OCI-LY7 (cell line): ENCODE data around the gene MAIP1. TPM values are rescaled to one million over a fixed set of nuclear protein-coding genes. Genes with fewer than 3 reads are reported as not detected.

Experiments
- BruUV-seq: library from RNA; stranded (reverse); fragments of 400-500 nt; replicated peaks from 2 replicates; lab custom pipeline; 2021; lab: Mats Ljungman, UMichigan
- CTCF ChIA-PET: fragments of 300-600 bp; sonication (Branson Sonifier 250); formaldehyde crosslinking; loops from one replicate; lab custom pipeline; 2022; ENCODE audit warnings: antibody characterized with exemption; ENCODE audit not compliant: unreplicated experiment; lab: Charles Lee
- POLR2A ChIA-PET: fragments of 300-600 bp; sonication (Branson Sonifier 250); formaldehyde crosslinking; loops from one replicate; lab custom pipeline; 2022; ENCODE audit warnings: antibody characterized with exemption; lab: Charles Lee
- DNase-seq: peaks from one replicate; pipeline ENCODE4 v3.0.0-alpha.2; 2015; ENCODE audit warnings: low spot score
- H2AFZ ChIP-seq: fragments of 200-600 bp; sonication (generic), shearing (Covaris generic); 2 replicates; pipeline ENCODE4 v1.6.1; 2014; ENCODE audit warnings: mild to moderate bottlenecking, antibody characterized with exemption, low read length, moderate library complexity
- H3K27ac ChIP-seq: fragments of 200-600 bp; sonication (generic); 2 replicates; pipeline ENCODE4 v1.5.1; 2014; ENCODE audit warnings: mixed run types, low read depth, mild to moderate bottlenecking, moderate library complexity, low read length, inconsistent platforms; ENCODE audit not compliant: poor library complexity, severe bottlenecking
- H3K36me3 ChIP-seq: fragments of 200-600 bp; sonication (generic); 2 replicates; pipeline ENCODE4 v1.6.1; 2014; ENCODE audit warnings: mild to moderate bottlenecking, antibody characterized with exemption, low read length, moderate library complexity, mixed read lengths; ENCODE audit not compliant: insufficient read depth
- H3K4me1 ChIP-seq: fragments of 200-600 bp; sonication (generic); 2 replicates; pipeline ENCODE4 v1.5.1; 2014; ENCODE audit warnings: mild to moderate bottlenecking, low read length; ENCODE audit not compliant: insufficient read depth, poor library complexity, severe bottlenecking
- H3K4me2 ChIP-seq: fragments of 200-600 bp; sonication (generic); 2 replicates; pipeline ENCODE4 v1.6.1; 2014; ENCODE audit warnings: mild to moderate bottlenecking, low read length
- H3K4me3 ChIP-seq: fragments of 200-600 bp; sonication (generic); 2 replicates; pipeline ENCODE4 v1.5.1; 2014; ENCODE audit warnings: mild to moderate bottlenecking, low read depth, low read length; ENCODE audit not compliant: poor library complexity, severe bottlenecking
- H3K79me2 ChIP-seq: fragments of 200-600 bp; sonication (generic); 2 replicates; pipeline ENCODE4 v1.6.1; 2016; ENCODE audit warnings: low read depth, mild to moderate bottlenecking, low read length, moderate library complexity, mixed read lengths; ENCODE audit not compliant: insufficient read depth
- H3K9me2 ChIP-seq: fragments of 200-600 bp; sonication (generic); 2 replicates; pipeline ENCODE4 v1.6.1; 2016; ENCODE audit warnings: mild to moderate bottlenecking, low read length, mixed read lengths; ENCODE audit not compliant: insufficient read depth
- H3K9me3 ChIP-seq: fragments of 200-600 bp; sonication (generic); 2 replicates; pipeline ENCODE4 v1.6.1; 2014; ENCODE audit warnings: mild to moderate bottlenecking, mixed run types, low read length, mixed read lengths
- H4K20me1 ChIP-seq: fragments of 200-600 bp; sonication (generic); 2 replicates; pipeline ENCODE4 v1.6.1; 2014; ENCODE audit warnings: mild to moderate bottlenecking, antibody characterized with exemption, low read length, moderate library complexity, mixed read lengths; ENCODE audit not compliant: insufficient read depth
- CTCF ChIP-seq: fragments of 200-600 bp; sonication (generic); conservative IDR thresholded peaks from 2 replicates; pipeline ENCODE4 v1.5.1; 2014; ENCODE audit warnings: mild to moderate bottlenecking, antibody characterized with exemption, low read length, moderate library complexity, mixed read lengths
- EZH2phosphoT487 ChIP-seq: fragments of 200-600 bp; sonication (generic); IDR thresholded peaks from 2 replicates; pipeline ENCODE4 v1.6.1; 2018; ENCODE audit warnings: low read depth, borderline replicate concordance, mild to moderate bottlenecking, mixed run types, antibody characterized with exemption, low read length, moderate library complexity, mixed read lengths
- intact Hi-C: fragments of 100-400 bp; cut with micrococcal nuclease; formaldehyde crosslinking; loops from one replicate; pipeline ENCODE4 v1.10.0; 2022; ENCODE audit not compliant: unreplicated experiment
- total RNA-seq, 2 experiments: library from RNA; depleted of rRNA in 1 of 2; stranded (reverse); fragments of >200 nt in 1 of 2; shearing (Covaris generic) in 1 of 2; gene quantifications; 2 replicates each; pipeline ENCODE4 v1.2.3, GENCODE V29; 2014 to 2022

The MAIP1 gene
- total RNA-seq, 2 experiments from 2014 or later, result 25.3 to 29.8 TPM

- Histone ChIP-seq H3K9me3 (0 out of 2 replicates have a peak, but pooled peaks cover 5% of the 10 kb centered on the region), H3K4me3 (no peak overlapping the region), H3K36me3 (no peaks in the 10 kb centered on the region), H3K9me2 (no peaks in the 10 kb centered on the region), H3K27ac (no peak overlapping the region), H3K4me2 (no peak overlapping the region), H2AFZ (no peak overlapping the region), H3K4me1 (no peaks in the 10 kb centered on the region), H3K79me2 (no peaks in the 10 kb centered on the region), H4K20me1 (no peaks in the 10 kb centered on the region)
- CTCF ChIA-PET, result no interaction called here
- intact Hi-C loops, result no loop called here
- POLR2A ChIA-PET, result interaction anchor here (0.6 kb wide), 1 partner anchor 1521 kb away, joined by 4 read pairs; no protein-coding TSS in a partner anchor
- TF ChIP-seq CTCF (no peak), EZH2phosphoT487 (no peak)
- no TSS peak for BruUV-seq
- no peak for DNase-seq
Measured at GRCh38 chr2:200003444-200003843, 48.1 kb downstream of the MAIP1 start.

GRCh38 chr2:200005675-200006074 is 50.3 kb downstream of the MAIP1 start:
- H3K79me2 ChIP-seq, result no peaks in the 10 kb centered on the region
- POLR2A ChIA-PET, result no interaction called here
- no peak overlapping the region for H3K27ac ChIP-seq
- no peaks in the 10 kb centered on the region for H3K36me3 ChIP-seq
- H3K4me3 ChIP-seq, result no peak overlapping the region
- no peak overlapping the region for H2AFZ ChIP-seq
- no peak for DNase-seq
- CTCF ChIA-PET, result no interaction called here
- 0 out of 2 replicates have a peak, but pooled peaks cover 5% of the 10 kb centered on the region for H3K9me3 ChIP-seq
- H3K9me2 ChIP-seq, result no peaks in the 10 kb centered on the region
- TF ChIP-seq EZH2phosphoT487 (no peak), CTCF (no peak)
- H4K20me1 ChIP-seq, result no peaks in the 10 kb centered on the region
- no peaks in the 10 kb centered on the region for H3K4me1 ChIP-seq
- no TSS peak for BruUV-seq
- H3K4me2 ChIP-seq, result no peak overlapping the region
- intact Hi-C loops, result no loop called here

GRCh38 chr2:200007306-200007705 is 51.9 kb downstream of the MAIP1 start:
- no peak overlapping the region for H2AFZ ChIP-seq
- H4K20me1 ChIP-seq, result no peaks in the 10 kb centered on the region
- no peaks in the 10 kb centered on the region for H3K4me1 ChIP-seq
- H3K27ac ChIP-seq, result no peak overlapping the region
- BruUV-seq, result no TSS peak
- TF ChIP-seq EZH2phosphoT487, result no peak
- TF ChIP-seq CTCF, result no peak
- CTCF ChIA-PET, result no interaction called here
- POLR2A ChIA-PET, result interaction anchor here (0.6 to 1.0 kb wide), 2 partner anchors 20 to 547 kb away, joined by 3 to 4 read pairs; no protein-coding TSS in a partner anchor
- H3K79me2 ChIP-seq, result no peaks in the 10 kb centered on the region
- no peak overlapping the region for H3K4me3 ChIP-seq
- H3K9me2 ChIP-seq, result no peaks in the 10 kb centered on the region
- no peaks in the 10 kb centered on the region for H3K36me3 ChIP-seq
- no peak for DNase-seq
- intact Hi-C loops, result no loop called here
- 0 out of 2 replicates have a peak, but pooled peaks cover 5% of the 10 kb centered on the region for H3K9me3 ChIP-seq
- H3K4me2 ChIP-seq, result no peak overlapping the region
